K562 (cell line): ENCODE results near the gene HYAL1. TPM values are rescaled to one million over a fixed set of nuclear protein-coding genes. Genes with fewer than 3 reads are reported as not detected.
A peak's percentile ranks its signal among the peaks of the same experiment; 100 is the strongest.

ENCODE experiments used
- ETV1 ChIP-seq: fragments of 450-650 bp; conservative IDR thresholded peaks from 2 replicates; pipeline ENCODE4 v1.6.1; 2016; ENCODE audit warnings: missing genetic modification characterization, control low read depth, low read depth, missing compliant biosample characterization
- MNT ChIP-seq, 2 experiments: fragments of 450-650 bp; conservative IDR thresholded peaks; 2 replicates each; pipeline ENCODE4 v1.6.1; 2017; ENCODE audit warnings: mild to moderate bottlenecking in 2 of 2, moderate library complexity in 2 of 2
- TCF7 ChIP-seq: sonication (generic); IDR thresholded peaks from 2 replicates; pipeline ENCODE4 v1.6.1; 2016; ENCODE audit warnings: antibody characterized with exemption, borderline replicate concordance
- ZBTB40 ChIP-seq, 2 experiments: fragments of 450-650 bp in 1 of 2; sonication (generic) in 1 of 2; formaldehyde crosslinking in 1 of 2; IDR thresholded peaks; 2 replicates each; pipeline versions ENCODE4 v1.7.1 to v1.9.0; 2016 to 2022; ENCODE audit warnings: inconsistent platforms in 1 of 2, mild to moderate bottlenecking in 1 of 2, missing genetic modification reagents in 1 of 2
- ZNF232 ChIP-seq: sonication (generic); formaldehyde crosslinking; IDR thresholded peaks from 2 replicates; pipeline ENCODE4 v1.8.0; 2022; ENCODE audit warnings: mild to moderate bottlenecking, missing genetic modification reagents
- polyA plus RNA-seq, 8 experiments: library from polyadenylated mRNA; depleted of rRNA in 4 of 8; stranded (reverse) in 5 of 8; unstranded in 3 of 8; fragments of >200 nt; fragmentation: Nextera tagmentation in 2 of 8; fragmentation: Illumina TruSeq in 1 of 8; extraction: Ambion mirVana in 2 of 8; extraction: Trizol in 1 of 8; gene quantifications; 2 replicates each; pipeline versions ENCODE4 v1.2.1 to v1.2.3, GENCODE V29; 2011 to 2014; ENCODE audit warnings: inconsistent platforms in 1 of 8, missing spikeins in 1 of 8
- total RNA-seq, 7 experiments: library from RNA; depleted of rRNA in 6 of 7; stranded (reverse); fragments of >200 nt in 6 of 7; fragmentation: Illumina TruSeq in 2 of 7; extraction: Trizol in 2 of 7; gene quantifications; 2 replicates each; pipeline versions ENCODE4 v1.2.1 to v1.2.3, GENCODE V29; 2011 to 2021; ENCODE audit warnings: low replicate concordance in 1 of 7

Gene HYAL1
- total and polyA plus RNA-seq, 9 of the 15 experiments (the other 6 are each of a cell fraction or from before 2014, with no cell fraction given) = 1.4 to 8.5 (median 4.7) TPM

- TF ChIP-seq ZBTB40 (IDR thresholded peaks at IDR 0.05) = 0 out of 2 replicates have a peak, but pooled peaks have one; percentile 15
- no peak for TF ChIP-seq ZBTB40 (CRISPR knock-in tag; IDR thresholded peaks at IDR 0.05)
- TF ChIP-seq TCF7 = 0 out of 2 replicates have a peak, but pooled peaks have one; percentile 43
- TF ChIP-seq ZNF232 (CRISPR knock-in tag) = no peak
- peak; percentile 48; the same call in 1 of the 2 replicates for TF ChIP-seq ETV1
- peak; percentile 79 to 86 for TF ChIP-seq MNT (conservative IDR thresholded peaks at IDR 0.05)
These were observed 4.3 kb downstream of the HYAL1 start, which contains the start of the genes HYAL3 and NAA80 (continued) for GRCh38 chr3:50298836-50299637.
